Neuron (in vitro differentiated cells): ENCODE data around the gene RANBP17.

Experiments used
- H2AFZ ChIP-seq: one replicate; pipeline ENCODE4 v1.6.1; 2013; ENCODE audit warnings: low read depth, mild to moderate bottlenecking, inconsistent platforms, low read length, moderate library complexity
- H3K27me3 ChIP-seq: one replicate; pipeline ENCODE4 v1.6.1; 2013; ENCODE audit warnings: low read length; ENCODE audit not compliant: insufficient read depth
- H3K36me3 ChIP-seq: one replicate; pipeline ENCODE4 v1.6.1; 2013; ENCODE audit warnings: low read length; ENCODE audit not compliant: insufficient read depth
- H3K4me1 ChIP-seq: one replicate; pipeline ENCODE4 v1.6.1; 2013; ENCODE audit warnings: low read length; ENCODE audit not compliant: insufficient read depth
- H3K4me3 ChIP-seq: 2 replicates; pipeline ENCODE4 v1.5.1; 2013; ENCODE audit warnings: mild to moderate bottlenecking, low read length, moderate library complexity
- H3K9me3 ChIP-seq: one replicate; pipeline ENCODE4 v1.6.1; 2013; ENCODE audit warnings: low read length

Gene RANBP17

DNA sequence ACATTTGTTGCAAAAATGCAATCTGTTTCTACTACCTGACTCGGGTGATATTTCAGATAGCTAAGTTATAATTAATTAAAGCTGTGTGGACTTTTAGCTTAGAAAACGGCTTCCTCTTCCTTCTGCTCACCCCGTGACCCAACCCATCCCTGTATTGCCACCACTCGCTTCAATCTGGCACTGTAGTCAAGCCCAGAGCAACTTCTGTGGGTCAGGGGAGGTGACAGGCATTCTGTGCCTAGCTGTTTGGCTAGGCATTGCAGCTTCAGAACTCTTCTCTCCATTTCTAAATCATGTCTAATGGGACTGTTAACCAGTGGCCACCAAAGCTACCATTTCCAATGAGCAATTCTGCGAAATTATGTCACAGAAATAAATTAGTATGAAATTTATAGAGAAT, 267.5 kb downstream of the RANBP17 start:
- Histone ChIP-seq H3K9me3 (no peaks in the 10 kb centered on the region), H3K4me1 (no peaks in the 10 kb centered on the region), H3K36me3 (no peaks in the 10 kb centered on the region), H3K27me3 (no peaks in the 10 kb centered on the region), H2AFZ (no peak overlapping the region), H3K4me3 (no peak overlapping the region)

- Histone ChIP-seq H3K36me3 (no peaks in the 10 kb centered on the region), H3K4me1 (no peaks in the 10 kb centered on the region), H3K27me3 (no peaks in the 10 kb centered on the region), H2AFZ (no peak overlapping the region), H3K9me3 (no peaks in the 10 kb centered on the region), H3K4me3 (no peak overlapping the region)
Measured at GRCh38 chr5:171131497-171131896, 269.7 kb downstream of the RANBP17 start.

GRCh38 chr5:171137768-171138525, 276.1 kb downstream of the RANBP17 start:
- H3K36me3 ChIP-seq: no peaks in the 10 kb centered on the region
- H2AFZ ChIP-seq: no peak overlapping the region
- no peaks in the 10 kb centered on the region for H3K9me3 ChIP-seq
- H3K4me3 ChIP-seq: no peak overlapping the region
- no peaks in the 10 kb centered on the region for H3K4me1 ChIP-seq
- no peaks in the 10 kb centered on the region for H3K27me3 ChIP-seq

GRCh38 chr5:171139227-171139626, 277.4 kb downstream of the RANBP17 start:
- H3K36me3 ChIP-seq: no peaks in the 10 kb centered on the region
- no peaks in the 10 kb centered on the region for H3K4me1 ChIP-seq
- H3K9me3 ChIP-seq: no peaks in the 10 kb centered on the region
- H2AFZ ChIP-seq: no peak overlapping the region
- no peak overlapping the region for H3K4me3 ChIP-seq
- no peaks in the 10 kb centered on the region for H3K27me3 ChIP-seq

GRCh38 chr5:171142617-171143016, 280.8 kb downstream of the RANBP17 start:
- Histone ChIP-seq H3K36me3 (no peaks in the 10 kb centered on the region), H3K4me1 (no peaks in the 10 kb centered on the region), H2AFZ (no peak overlapping the region), H3K9me3 (no peaks in the 10 kb centered on the region), H3K4me3 (no peak overlapping the region), H3K27me3 (no peaks in the 10 kb centered on the region)

- Histone ChIP-seq H3K4me3 (no peak overlapping the region), H3K4me1 (no peaks in the 10 kb centered on the region), H3K9me3 (no peaks in the 10 kb centered on the region), H2AFZ (no peak overlapping the region), H3K27me3 (no peaks in the 10 kb centered on the region), H3K36me3 (no peaks in the 10 kb centered on the region)
Measured at GRCh38 chr5:171143171-171143570, 281.4 kb downstream of the RANBP17 start.

- Histone ChIP-seq H3K36me3 (no peaks in the 10 kb centered on the region), H3K9me3 (no peaks in the 10 kb centered on the region), H3K4me1 (no peaks in the 10 kb centered on the region), H3K4me3 (no peak overlapping the region), H3K27me3 (no peaks in the 10 kb centered on the region), H2AFZ (no peak overlapping the region)
Measured at GRCh38 chr5:171143926-171144325, 282.1 kb downstream of the RANBP17 start.

- Histone ChIP-seq H2AFZ (no peak overlapping the region), H3K27me3 (no peaks in the 10 kb centered on the region), H3K4me1 (peaks cover 10% of the 10 kb centered on the region), H3K36me3 (no peaks in the 10 kb centered on the region), H3K9me3 (no peaks in the 10 kb centered on the region), H3K4me3 (no peak overlapping the region)
Measured at GRCh38 chr5:171149333-171149732, 287.5 kb downstream of the RANBP17 start.

- Histone ChIP-seq H3K27me3 (no peaks in the 10 kb centered on the region), H3K36me3 (no peaks in the 10 kb centered on the region), H3K9me3 (no peaks in the 10 kb centered on the region), H3K4me3 (no peak overlapping the region), H3K4me1 (peaks cover 10% of the 10 kb centered on the region), H2AFZ (no peak overlapping the region)
Measured at GRCh38 chr5:171149772-171150171, 288.0 kb downstream of the RANBP17 start.

DNA sequence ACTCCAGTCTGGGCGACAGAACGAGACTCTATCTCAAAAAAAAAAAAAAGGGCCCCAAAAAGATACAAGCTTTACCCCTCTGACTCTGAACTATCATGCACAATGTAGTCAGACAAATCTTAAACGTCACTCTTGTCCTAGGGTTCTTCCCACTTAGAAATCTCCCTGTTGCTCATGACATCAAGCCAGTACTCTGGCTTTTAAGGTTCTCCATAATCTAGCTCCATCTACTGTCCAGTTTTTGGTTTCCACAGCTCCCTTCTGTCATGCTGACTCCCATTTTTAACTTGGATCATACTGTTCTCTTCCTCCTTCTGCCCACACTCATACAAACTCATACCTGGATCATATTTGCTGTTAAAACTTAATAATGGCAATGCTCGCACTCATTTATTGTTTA, 290.6 kb downstream of the RANBP17 start:
- H3K9me3 ChIP-seq: no peaks in the 10 kb centered on the region
- peaks cover 10% of the 10 kb centered on the region for H3K4me1 ChIP-seq
- no peaks in the 10 kb centered on the region for H3K36me3 ChIP-seq
- no peaks in the 10 kb centered on the region for H3K27me3 ChIP-seq
- no peak overlapping the region for H2AFZ ChIP-seq
- H3K4me3 ChIP-seq: no peak overlapping the region

DNA sequence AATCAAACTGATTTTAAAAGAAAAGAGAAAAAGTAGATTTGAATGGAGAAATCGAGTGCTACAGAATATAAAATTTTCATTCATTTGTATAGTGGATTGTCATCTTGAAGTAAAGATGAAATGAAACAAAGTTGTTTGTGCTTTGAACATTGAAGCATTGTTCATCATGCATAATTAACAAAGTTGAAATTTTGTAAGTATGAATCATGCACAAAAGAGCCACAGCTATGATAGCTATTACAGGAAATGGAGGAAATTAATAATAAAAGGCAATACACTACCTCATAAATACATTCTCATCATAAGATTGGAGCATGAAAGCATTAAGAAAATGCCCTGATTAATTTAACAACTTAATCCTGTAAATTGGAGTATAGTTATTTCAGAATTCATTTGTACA, 293.8 kb downstream of the RANBP17 start:
- no peaks in the 10 kb centered on the region for H3K36me3 ChIP-seq
- peaks cover 7% of the 10 kb centered on the region for H3K4me1 ChIP-seq
- no peaks in the 10 kb centered on the region for H3K27me3 ChIP-seq
- no peak overlapping the region for H2AFZ ChIP-seq
- H3K4me3 ChIP-seq: no peak overlapping the region
- H3K9me3 ChIP-seq: no peaks in the 10 kb centered on the region

- Histone ChIP-seq H3K36me3 (no peaks in the 10 kb centered on the region), H3K27me3 (no peaks in the 10 kb centered on the region), H3K9me3 (no peaks in the 10 kb centered on the region), H2AFZ (no peak overlapping the region), H3K4me3 (no peak overlapping the region), H3K4me1 (no peaks in the 10 kb centered on the region)
Measured at GRCh38 chr5:171157276-171157675, 295.5 kb downstream of the RANBP17 start.

DNA sequence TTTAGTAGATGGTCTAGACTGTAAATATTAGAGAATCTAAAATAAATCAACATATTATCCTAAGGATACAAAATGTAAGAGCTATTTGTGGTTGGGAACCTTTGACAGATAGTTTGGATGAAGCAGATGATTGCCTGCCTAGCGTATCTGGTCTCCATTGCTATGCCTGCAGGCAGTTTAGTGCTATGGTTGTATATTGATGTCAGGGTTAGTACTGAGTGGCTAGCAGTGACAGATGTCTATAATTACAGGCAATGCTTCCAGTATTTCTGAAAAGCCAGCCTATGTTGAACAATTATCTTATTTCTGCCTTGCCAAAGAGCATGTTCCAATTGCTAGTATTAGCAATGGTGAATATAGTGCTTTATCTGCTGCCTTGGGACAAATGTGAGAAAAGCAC, 296.0 kb downstream of the RANBP17 start:
- Histone ChIP-seq H3K36me3 (no peaks in the 10 kb centered on the region), H3K27me3 (no peaks in the 10 kb centered on the region), H2AFZ (no peak overlapping the region), H3K9me3 (no peaks in the 10 kb centered on the region), H3K4me3 (no peak overlapping the region), H3K4me1 (no peaks in the 10 kb centered on the region)

DNA sequence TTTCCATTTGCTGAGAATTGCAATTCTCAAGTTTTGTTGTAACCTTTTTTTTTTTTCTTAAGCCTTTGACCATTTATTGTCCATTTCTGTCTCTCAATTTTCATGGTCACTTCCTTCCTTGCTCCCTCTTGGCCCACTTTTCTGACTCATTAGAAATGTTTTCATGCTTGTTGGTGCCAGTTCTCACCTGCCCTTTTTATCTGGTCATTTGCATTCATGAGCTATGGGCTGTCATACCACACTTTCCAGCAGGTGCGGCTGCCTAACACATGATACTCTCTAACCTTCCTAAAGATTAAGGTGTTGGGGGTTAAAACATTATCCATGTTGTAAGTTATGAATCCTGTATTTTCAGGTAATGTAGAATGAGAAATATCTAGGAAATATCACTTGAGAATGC, 296.8 kb downstream of the RANBP17 start:
- H3K4me3 ChIP-seq: no peak overlapping the region
- H2AFZ ChIP-seq: no peak overlapping the region
- no peaks in the 10 kb centered on the region for H3K4me1 ChIP-seq
- H3K9me3 ChIP-seq: no peaks in the 10 kb centered on the region
- H3K27me3 ChIP-seq: no peaks in the 10 kb centered on the region
- H3K36me3 ChIP-seq: no peaks in the 10 kb centered on the region
